ENCODE results near the gene SECTM1. TPM values are rescaled to one million over a fixed set of nuclear protein-coding genes. Genes with fewer than 3 reads are reported as not detected.

Gene SECTM1
- total RNA-seq, 1 donor from 2014 or later: not detected

GRCh38 chr17:82318772-82319606 is 14.6 kb downstream of the SECTM1 start:
- peaks cover 7% of the 10 kb centered on the region for H3K27me3 Mint-ChIP-seq (ENCODE audit: low read depth)
- H3K27ac Mint-ChIP-seq (ENCODE audit: unreplicated experiment): no peak overlapping the region
- no peaks in the 10 kb centered on the region for H3K9me3 Mint-ChIP-seq
- H3K36me3 Mint-ChIP-seq (ENCODE audit: low read depth): no peaks in the 10 kb centered on the region
- no peak for TF ChIP-seq CTCF (conservative IDR thresholded peaks at IDR 0.05)
- DNase-seq (ENCODE audit: low read depth, low spot score): no peak
- peaks cover 7% of the 10 kb centered on the region for H3K4me1 Mint-ChIP-seq
- H3K4me3 Mint-ChIP-seq: no peak overlapping the region

GRCh38 chr17:82318169-82318498 is 15.4 kb downstream of the SECTM1 start:
- no peak for TF ChIP-seq CTCF (conservative IDR thresholded peaks at IDR 0.05)
- no peaks in the 10 kb centered on the region for H3K9me3 Mint-ChIP-seq
- peaks cover 7% of the 10 kb centered on the region for H3K4me1 Mint-ChIP-seq

GRCh38 chr17:82317394-82318168 is 16.0 kb downstream of the SECTM1 start, which contains the start of gene CD7:
TSS of gene CD7 (minus strand) at chr17:82317608. CDS start at chr17:82317495, 113 bp downstream.
- TF ChIP-seq CTCF (conservative IDR thresholded peaks at IDR 0.05): no peak
- no peaks in the 10 kb centered on the region for H3K9me3 Mint-ChIP-seq
- no peaks in the 10 kb centered on the region for H3K36me3 Mint-ChIP-seq (ENCODE audit: low read depth)
- H3K27me3 Mint-ChIP-seq (ENCODE audit: low read depth): peaks cover 7% of the 10 kb centered on the region
- peaks cover 7% of the 10 kb centered on the region for H3K4me1 Mint-ChIP-seq
- DNase-seq (ENCODE audit: low read depth, low spot score): no peak
- no peak within 1 kb of the TSS for H3K27ac Mint-ChIP-seq (ENCODE audit: unreplicated experiment)
- no peak within 1 kb of the TSS for H3K4me3 Mint-ChIP-seq

More at GRCh38 chr17:82318169-82318498, 15.4 kb downstream of the SECTM1 start:
- Mint-ChIP-seq H3K36me3 (ENCODE audit: low read depth) (no peaks in the 10 kb centered on the region), H3K27me3 (ENCODE audit: low read depth) (peaks cover 7% of the 10 kb centered on the region), H3K27ac (ENCODE audit: unreplicated experiment) (no peak overlapping the region), H3K4me3 (no peak overlapping the region)
- no peak for DNase-seq (ENCODE audit: low read depth, low spot score)

- H3K27me3 Mint-ChIP-seq (ENCODE audit: low read depth): peaks cover 5% of the 10 kb centered on the region
- H3K4me3 Mint-ChIP-seq: no peak overlapping the region
- H3K4me1 Mint-ChIP-seq: peaks cover 7% of the 10 kb centered on the region
- no peak for TF ChIP-seq CTCF (conservative IDR thresholded peaks at IDR 0.05)
- no peaks in the 10 kb centered on the region for H3K9me3 Mint-ChIP-seq
- H3K27ac Mint-ChIP-seq (ENCODE audit: unreplicated experiment): no peak overlapping the region
- DNase-seq (ENCODE audit: low read depth, low spot score): no peak
- H3K36me3 Mint-ChIP-seq (ENCODE audit: low read depth): no peaks in the 10 kb centered on the region
Measured at GRCh38 chr17:82316651-82317393, 16.7 kb downstream of the SECTM1 start.

- no peak for TF ChIP-seq CTCF (conservative IDR thresholded peaks at IDR 0.05)
- H3K4me3 Mint-ChIP-seq: no peak overlapping the region
- DNase-seq (ENCODE audit: low read depth, low spot score): no peak
- peaks cover 7% of the 10 kb centered on the region for H3K4me1 Mint-ChIP-seq
- peaks cover 5% of the 10 kb centered on the region for H3K27me3 Mint-ChIP-seq (ENCODE audit: low read depth)
- H3K27ac Mint-ChIP-seq (ENCODE audit: unreplicated experiment): no peak overlapping the region
- H3K36me3 Mint-ChIP-seq (ENCODE audit: low read depth): no peaks in the 10 kb centered on the region
- H3K9me3 Mint-ChIP-seq: no peaks in the 10 kb centered on the region
Measured at GRCh38 chr17:82315703-82316358, 17.7 kb downstream of the SECTM1 start.
